Measurements from ENCODE around the gene NCDN.

The NCDN gene

DNA sequence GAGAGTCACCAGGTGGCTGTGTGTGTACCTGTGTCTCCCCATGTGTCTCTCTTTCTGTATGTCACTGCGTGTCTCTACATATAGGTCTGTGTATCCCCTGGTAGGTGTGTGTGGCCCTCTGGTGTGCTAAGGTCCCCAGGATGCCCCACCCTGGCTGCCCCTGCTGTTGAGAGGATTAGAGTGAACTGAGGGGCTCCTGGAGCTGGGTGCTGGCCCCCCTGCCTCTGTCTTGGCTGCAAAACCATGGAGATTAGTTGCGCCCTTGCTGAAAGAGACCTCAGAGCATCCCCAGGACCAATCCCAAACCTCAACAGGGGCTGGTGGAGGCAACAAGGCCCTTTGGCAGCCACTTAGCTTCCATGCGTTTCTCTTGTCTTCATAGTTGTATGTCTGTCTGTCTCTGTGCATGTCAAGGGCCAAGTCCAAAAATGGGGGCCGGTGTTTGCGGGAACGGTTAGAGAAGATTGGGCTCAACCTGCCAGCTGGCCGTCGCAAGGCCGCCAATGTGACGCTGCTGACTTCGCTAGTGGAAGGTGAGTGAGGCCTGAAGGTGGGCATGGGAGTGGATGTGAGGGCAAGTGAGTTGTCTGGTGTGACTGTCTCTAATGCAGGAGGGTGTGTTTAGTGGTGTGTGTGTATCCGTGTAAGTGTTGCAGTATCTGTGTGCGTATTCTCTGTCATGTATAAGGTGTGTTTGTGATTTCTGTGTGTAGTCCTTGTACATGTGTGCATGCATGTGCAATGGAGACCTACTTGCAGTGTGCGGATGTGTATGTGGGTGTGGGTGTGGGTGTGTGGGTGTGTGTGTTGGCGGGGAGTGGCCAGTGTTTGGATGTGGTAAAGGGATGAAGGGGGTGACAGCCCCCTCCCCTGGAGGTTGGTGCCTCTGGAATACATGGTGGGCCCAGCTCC lies 32.2 kb downstream of the NCDN start:
- DNase-seq (ENCODE audit: low read depth in 4 of 4, low spot score in 1 of 4), result no peak

DNA sequence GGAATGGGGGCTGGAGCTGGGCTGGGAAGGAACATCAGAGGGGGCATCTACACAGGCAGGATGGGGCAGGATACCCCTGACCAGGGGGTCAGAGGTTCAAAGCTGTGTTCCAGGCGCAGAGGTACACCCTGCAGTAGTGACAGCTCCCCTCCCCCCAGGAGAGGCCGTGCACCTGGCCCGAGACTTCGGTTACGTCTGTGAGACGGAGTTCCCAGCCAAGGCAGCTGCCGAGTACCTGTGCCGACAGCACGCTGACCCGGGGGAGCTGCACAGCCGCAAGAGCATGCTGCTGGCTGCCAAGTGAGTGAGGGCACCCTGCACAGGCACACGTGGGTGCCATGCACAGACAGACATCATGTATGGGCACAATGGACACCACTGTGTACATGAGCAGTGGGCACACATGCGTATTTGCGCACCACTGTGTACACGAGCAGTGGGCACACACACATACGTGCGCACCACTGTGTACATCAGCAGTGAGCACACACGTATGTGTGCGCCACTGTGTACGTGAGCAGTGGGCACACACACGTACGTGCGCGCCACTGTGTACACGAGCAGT lies 33.0 kb downstream of the NCDN start:
- DNase-seq (ENCODE audit: low read depth in 4 of 4, low spot score in 1 of 4), result no peak

DNA sequence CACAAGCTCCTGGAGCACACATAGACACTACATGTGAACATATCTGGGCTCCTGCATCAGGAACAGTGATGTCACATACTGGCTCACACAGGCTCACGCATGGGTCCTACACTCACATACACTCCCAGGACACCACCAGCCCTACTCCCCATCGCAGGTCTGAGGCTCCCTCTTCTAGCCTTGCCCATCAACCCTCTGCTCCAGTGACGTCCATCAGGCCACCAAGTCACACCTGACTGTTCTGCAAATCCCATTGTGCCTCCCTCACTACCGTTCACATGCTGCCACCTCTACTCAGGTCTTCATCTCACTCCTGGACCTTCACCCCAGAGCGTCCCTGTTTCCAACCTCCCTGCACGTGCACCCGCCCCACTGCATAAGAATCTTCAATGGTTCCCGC lies 33.6 kb downstream of the NCDN start:
- DNase-seq (ENCODE audit: low read depth in 4 of 4, low spot score in 1 of 4), result no peak

DNA sequence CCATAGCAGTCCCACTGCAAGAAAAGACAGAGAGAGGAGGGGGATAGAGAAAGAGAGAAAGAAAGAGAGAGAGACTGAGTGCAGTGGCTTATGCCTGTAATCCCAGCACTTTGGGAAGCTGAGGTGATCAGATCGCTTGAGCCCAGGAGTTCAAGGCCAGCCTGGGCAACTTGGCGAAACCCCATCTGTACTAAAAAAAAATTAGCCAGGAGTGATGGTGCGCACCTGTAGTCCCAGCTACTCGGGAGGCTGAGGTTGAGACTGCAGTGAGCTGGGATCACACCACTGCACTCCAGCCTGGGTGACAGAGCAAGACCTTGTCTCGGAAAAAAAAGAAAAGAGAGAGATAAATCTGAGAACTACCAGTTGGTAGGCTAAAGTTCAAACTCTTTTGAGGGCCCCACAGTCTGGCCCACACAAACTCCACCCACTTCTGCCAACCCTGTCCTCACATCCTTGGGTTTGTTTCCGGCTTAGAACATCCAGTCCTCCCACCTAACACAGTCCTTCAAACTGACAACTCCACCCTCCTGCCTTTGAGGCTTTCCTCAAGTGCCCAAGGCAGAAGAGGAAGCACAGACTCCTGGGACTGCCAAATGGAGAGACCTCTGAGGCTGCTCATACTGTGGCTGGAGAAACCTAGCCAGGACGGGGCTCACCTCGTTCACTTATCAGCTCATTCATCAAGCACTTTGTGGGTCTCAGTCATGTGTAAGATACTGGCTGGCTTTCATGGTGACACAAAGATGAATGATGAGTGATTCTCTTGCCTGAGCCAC lies 35.6 kb downstream of the NCDN start:
- DNase-seq (ENCODE audit: low read depth in 4 of 4, low spot score in 1 of 4), result no peak

DNA sequence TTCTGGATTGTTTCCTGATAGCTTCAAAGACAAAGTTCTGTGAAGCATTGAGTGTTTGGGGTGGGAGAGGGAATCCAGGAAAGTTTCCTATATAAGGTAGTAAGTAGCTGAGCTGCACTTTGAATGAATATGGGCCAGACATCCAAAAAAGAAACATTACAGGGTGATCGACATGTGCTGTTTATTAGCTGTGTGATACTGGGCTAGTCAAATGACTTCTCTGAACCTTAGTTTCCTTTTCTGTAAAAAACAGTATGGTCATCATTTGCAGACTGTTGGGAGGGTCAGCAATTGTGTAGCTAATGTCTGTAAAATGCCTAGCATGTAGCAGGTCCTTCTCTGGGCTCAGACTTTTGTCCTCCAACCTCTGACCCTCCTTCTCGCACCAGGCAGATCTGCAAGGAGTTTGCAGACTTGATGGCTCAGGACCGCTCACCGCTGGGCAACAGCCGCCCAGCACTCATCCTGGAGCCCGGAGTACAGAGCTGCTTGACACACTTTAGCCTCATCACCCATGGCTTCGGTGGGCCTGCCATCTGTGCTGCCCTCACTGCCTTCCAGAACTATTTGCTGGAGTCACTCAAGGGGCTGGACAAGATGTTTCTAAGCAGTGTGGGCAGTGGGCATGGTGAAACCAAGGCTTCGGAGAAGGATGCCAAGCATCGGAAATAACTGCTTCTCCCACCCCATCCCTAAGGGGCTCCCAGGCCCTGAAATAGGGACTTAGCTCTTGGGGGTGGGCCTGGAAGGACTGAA lies 36.6 kb downstream of the NCDN start:
- no peak for DNase-seq (ENCODE audit: low read depth in 4 of 4, low spot score in 1 of 4)

DNA sequence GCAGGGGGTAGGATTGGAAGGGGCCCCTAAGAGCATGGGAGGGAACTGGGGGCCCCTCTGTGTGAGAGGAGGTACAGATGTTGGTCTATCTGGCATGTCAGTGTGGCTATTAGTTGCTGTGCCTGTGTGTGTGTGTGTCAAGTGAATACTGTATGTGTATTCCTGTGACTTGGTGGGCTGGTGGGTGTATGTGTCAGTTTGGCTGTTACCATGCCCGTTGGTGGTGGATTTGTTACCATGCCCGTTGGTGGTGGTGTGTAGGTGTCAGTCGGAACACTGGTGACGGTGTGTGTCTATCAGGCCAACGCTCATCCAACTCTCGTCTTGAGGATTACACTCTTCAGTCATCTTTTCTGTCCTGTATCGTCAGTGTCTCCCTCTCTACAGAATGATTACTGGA lies 38.1 kb downstream of the NCDN start:
- no peak for DNase-seq (ENCODE audit: low read depth in 4 of 4, low spot score in 1 of 4)

DNA sequence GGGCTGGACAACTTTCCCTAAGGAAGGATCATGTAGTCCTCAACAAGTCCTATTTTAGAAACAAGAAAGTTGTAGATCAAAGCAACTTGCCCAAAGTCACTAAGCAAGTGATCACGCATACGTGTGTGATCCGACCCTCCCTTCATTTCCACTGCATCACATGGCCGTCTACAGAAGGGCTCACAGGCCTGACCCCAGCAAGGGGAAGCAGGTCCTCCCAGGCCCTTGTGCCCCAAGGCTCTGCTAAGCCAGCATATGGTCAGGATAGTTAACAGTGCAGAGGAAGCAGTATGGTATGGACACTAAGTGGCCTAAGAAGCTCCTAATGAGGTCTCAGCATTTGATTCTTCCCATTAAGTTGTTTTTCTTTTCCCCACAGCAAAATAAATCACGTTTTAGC lies 40.3 kb downstream of the NCDN start:
- DNase-seq (ENCODE audit: low read depth in 4 of 4, low spot score in 1 of 4), result no peak

DNA sequence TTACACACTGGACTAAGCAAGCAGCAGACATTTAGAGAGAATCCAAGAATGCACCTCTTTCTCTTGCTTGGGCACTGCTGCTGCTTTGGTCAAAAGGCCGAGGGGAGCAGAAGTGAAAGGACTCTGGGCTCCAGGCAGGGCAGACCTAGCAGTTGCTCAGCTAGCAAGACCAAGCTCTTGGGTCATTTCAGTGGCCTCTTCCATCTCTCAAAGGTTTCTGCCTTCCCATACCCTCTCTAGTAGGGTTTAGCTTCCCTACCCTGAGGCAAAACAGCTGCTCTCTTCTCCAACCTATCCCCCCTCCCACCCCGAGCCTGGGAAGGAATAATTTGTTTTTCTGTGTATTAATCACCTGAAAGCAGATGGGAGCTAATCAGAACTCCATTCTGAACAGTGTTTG lies 41.3 kb downstream of the NCDN start:
- DNase-seq (ENCODE audit: low read depth in 4 of 4, low spot score in 1 of 4), result no peak

DNA sequence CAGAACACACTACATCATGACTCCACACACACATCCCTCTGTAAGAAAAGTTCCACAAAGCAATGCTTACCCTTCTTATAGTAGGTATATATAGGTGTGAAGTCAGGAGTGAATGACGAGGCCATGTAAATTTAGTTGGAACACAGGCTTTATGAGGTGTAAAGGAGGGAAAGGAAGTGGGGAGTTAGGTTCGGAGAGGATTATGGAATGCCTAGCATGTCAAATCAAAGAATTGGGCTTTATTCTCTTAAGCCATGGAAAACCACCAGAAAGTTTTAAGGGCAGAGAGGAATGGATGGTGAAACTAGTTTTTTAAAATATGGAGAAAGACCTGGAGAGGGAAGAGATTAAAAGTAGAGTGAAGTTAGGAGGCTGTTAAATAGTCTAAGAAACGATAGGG lies 41.8 kb downstream of the NCDN start:
- no peak for DNase-seq (ENCODE audit: low read depth in 4 of 4, low spot score in 1 of 4)

DNA sequence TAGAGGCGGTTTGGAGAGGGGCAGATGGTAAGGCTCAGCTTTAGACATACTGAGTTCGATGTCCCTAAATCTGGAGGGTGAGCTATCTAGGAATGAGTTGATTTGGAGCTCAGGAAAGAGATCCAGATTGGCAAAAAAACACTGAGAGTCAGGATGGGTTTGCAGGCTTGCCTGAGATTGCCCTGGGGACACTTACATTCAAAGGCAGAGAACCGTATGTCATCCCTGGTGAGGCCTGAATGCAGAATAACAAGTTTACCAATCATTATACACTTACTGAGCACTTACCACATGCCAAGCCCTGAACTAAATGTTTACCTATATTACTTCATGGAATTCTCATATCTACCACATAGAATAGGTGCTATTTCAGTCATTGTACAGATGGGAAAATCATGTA lies 43.0 kb downstream of the NCDN start:
- no peak for DNase-seq (ENCODE audit: low read depth in 4 of 4, low spot score in 1 of 4)

DNA sequence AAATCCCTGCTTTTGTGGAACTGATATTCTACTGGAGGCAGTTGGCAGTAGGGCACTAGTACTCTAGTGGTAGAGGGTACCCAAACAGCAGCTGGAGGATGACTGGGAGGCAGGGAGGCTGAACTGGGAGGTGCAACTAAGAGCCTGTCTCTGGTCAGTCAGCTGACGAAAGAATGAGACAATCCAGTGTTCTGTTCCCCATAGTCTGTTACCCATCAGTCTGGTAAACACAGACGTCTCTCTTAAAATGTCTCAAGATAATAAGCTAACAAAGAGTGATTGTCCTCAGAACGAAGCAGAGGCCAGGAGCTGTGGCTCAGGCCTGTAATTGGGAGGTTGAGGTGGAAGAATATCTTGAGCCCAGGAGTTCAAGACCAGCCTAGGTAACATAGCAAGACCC lies 45.9 kb downstream of the NCDN start:
- no peak for DNase-seq (ENCODE audit: low read depth in 4 of 4, low spot score in 1 of 4)

DNA sequence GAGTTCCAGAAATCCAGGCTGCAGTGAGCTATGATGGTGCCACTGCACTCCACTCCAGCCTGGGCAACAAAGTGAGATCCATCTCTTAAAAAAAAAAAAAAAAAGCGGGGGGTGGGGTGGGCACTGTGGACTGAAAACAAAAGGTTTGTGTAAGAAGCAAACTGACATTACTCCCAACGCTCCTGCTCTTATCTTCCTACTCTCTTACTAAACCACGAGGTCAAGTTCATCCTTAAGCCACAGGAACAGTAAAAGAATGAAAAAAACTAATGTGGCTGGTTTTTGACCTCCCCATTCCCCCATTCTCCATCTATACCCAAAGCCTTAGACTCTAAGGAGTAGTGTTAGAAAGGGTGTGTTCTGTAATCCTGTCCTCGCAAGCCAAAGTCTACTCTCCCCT lies 46.3 kb downstream of the NCDN start:
- no peak for DNase-seq (ENCODE audit: low read depth in 4 of 4, low spot score in 1 of 4)

DNA sequence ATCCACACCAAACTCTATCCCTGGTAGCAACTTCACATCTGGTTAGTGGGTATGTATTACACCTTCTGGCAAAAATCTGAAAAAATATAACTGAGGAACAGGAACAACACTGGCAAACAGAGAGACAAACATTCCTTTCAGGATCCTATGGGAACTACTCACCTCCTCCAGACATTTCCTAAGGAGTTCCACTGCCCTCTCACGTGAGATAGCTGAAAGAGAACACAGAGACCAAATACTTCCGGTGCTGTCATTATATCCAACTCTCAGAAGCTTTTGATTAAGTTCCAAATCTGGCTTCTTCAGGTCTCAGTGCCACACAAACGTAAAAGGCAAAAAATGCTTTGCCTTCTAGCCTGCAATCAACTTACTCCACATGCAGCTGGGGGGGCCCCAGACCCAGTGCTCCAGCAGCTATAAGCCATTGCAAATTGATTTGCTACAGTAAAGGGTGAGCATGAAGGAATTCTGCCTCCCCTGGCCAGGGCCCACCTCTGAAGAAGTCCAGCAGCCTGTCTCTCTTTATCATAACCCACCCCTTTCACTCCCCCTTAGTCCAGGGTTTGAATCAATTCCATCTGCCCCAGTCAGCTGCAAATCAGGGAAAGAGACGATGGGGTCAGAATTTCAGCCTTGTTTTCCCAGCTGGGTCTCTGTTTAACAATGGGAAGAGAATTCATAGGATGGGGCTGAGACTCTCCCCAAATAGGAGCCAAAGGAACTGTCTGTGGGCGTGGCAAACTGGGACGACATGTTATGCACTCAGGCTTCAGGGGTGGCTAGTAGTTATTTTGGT lies 47.7 kb downstream of the NCDN start:
- DNase-seq (ENCODE audit: low read depth in 4 of 4, low spot score in 1 of 4), result no peak

DNA sequence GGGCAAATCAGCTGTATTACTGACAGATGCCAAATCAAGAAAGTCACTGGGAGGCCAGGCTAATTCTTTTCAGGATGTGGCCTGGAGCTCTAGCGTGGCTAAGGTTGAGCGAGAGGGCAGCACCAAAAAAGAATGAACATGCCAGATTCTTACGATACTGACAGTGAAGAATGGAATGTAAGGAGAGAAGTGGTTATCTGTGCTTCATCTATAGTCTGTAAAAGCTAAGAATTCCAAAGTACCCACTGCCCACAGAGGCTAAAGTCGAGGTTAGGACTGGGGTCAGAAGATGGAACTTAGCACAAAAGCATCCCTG lies 48.2 kb downstream of the NCDN start:
- no peak for DNase-seq (ENCODE audit: low read depth in 4 of 4, low spot score in 1 of 4)

DNA sequence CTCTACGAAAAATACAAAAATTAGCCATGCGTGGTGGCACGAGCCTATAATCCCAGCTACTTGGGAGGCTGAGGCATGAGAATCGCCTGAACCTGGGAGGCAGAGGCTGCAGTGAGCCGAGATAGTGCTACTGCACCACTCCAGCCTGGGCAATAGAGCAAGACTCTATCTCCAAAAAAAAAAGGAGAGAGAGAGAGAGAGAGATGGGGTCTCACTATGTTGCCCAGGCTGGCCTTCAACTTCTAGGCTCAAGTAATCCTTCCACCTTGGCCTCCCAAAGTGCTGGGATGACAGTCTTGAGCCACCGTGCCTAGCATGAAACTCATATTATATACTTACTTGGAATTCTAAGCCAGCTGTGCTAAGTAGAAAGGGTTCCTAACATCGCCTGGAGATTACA lies 54.1 kb downstream of the NCDN start:
- DNase-seq (ENCODE audit: low read depth in 4 of 4, low spot score in 1 of 4), result no peak

DNA sequence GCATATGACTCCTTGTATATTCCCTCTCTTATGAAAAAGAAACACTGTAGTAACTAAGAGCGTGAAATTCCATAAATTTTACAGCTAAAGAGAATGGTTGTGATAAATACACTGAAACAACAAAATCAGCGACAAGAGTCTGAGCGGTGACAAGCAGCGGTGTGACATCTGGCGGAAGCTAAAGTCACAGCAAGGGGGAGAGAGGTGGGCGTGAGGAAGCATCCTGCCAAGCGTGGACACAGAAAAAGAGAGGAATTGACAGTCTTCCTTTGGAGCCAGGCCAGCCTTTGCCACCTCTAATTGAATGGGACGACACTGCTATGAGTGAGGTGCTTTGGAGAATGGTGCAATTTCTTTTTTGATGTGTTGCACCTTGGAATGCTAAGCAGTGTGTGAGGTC lies 57.8 kb downstream of the NCDN start:
- DNase-seq (ENCODE audit: low read depth in 4 of 4, low spot score in 1 of 4), result no peak
